Astrocyte (in vitro differentiated cells and primary cell): ENCODE data around the gene LYRM4. TPM values are rescaled to one million over a fixed set of nuclear protein-coding genes. Genes with fewer than 3 reads are reported as not detected.

Experiments
- DNase-seq: peaks from one replicate; pipeline ENCODE4 v3.0.0-alpha.2; 2010; ENCODE audit warnings: low read depth
- FAIRE-seq: peaks from 2 replicates; lab custom pipeline; 2011; peaks lifted over from hg19 to GRCh38; lab: Jason Lieb, UNC
- H2AFZ ChIP-seq: 2 replicates; pipeline ENCODE4 v1.6.0; 2012; ENCODE audit warnings: low read depth, low read length, inconsistent platforms
- H3K27ac ChIP-seq: 2 replicates; pipeline ENCODE4 v1.5.1; 2011; ENCODE audit warnings: low read depth, low read length, inconsistent platforms
- H3K27me3 ChIP-seq: 2 replicates; pipeline ENCODE4 v1.6.0; 2011; ENCODE audit warnings: low read length, inconsistent platforms; ENCODE audit not compliant: insufficient read depth
- H3K36me3 ChIP-seq: 2 replicates; pipeline ENCODE4 v1.5.1; 2011; ENCODE audit warnings: low read length, inconsistent platforms; ENCODE audit not compliant: insufficient read depth
- H3K4me1 ChIP-seq: 2 replicates; pipeline ENCODE4 v1.5.1; 2011; ENCODE audit warnings: low read length, inconsistent platforms; ENCODE audit not compliant: insufficient read depth
- H3K4me2 ChIP-seq: 2 replicates; pipeline ENCODE4 v1.6.0; 2012; ENCODE audit warnings: low read length, inconsistent platforms
- H3K4me3 ChIP-seq: 2 replicates; pipeline ENCODE4 v1.5.1; 2011; ENCODE audit warnings: low read depth, mild to moderate bottlenecking, low read length, inconsistent platforms; ENCODE audit not compliant: insufficient read depth
- H3K79me2 ChIP-seq: 2 replicates; pipeline ENCODE4 v1.6.0; 2012; ENCODE audit warnings: mild to moderate bottlenecking, low read length, inconsistent platforms; ENCODE audit not compliant: insufficient read depth
- H3K9ac ChIP-seq: 2 replicates; pipeline ENCODE4 v1.6.0; 2012; ENCODE audit warnings: mild to moderate bottlenecking, low read length, inconsistent platforms
- H3K9me3 ChIP-seq: 2 replicates; pipeline ENCODE4 v1.5.1; 2012; ENCODE audit warnings: low read depth, mild to moderate bottlenecking, low read length, inconsistent platforms; ENCODE audit not compliant: insufficient read depth
- H4K20me1 ChIP-seq: 2 replicates; pipeline ENCODE4 v1.6.0; 2012; ENCODE audit warnings: low read length, inconsistent platforms; ENCODE audit not compliant: insufficient read depth
- H3K27ac Mint-ChIP-seq: one replicate; pipeline ENCODE4 v1.8.0; 2021; ENCODE audit warnings: mild to moderate bottlenecking, mixed read lengths; ENCODE audit not compliant: unreplicated experiment
- H3K27me3 Mint-ChIP-seq: one replicate; pipeline ENCODE4 v1.8.0; 2021; ENCODE audit warnings: low read depth, mixed read lengths; ENCODE audit not compliant: unreplicated experiment
- H3K36me3 Mint-ChIP-seq: one replicate; pipeline ENCODE4 v1.8.0; 2021; ENCODE audit warnings: low read depth, mixed read lengths; ENCODE audit not compliant: unreplicated experiment
- H3K4me1 Mint-ChIP-seq: one replicate; pipeline ENCODE4 v1.8.0; 2021; ENCODE audit warnings: low read depth, mixed read lengths; ENCODE audit not compliant: unreplicated experiment
- H3K4me3 Mint-ChIP-seq: one replicate; pipeline ENCODE4 v1.8.0; 2021; ENCODE audit warnings: mild to moderate bottlenecking, moderate library complexity, mixed read lengths; ENCODE audit not compliant: unreplicated experiment
- H3K9me3 Mint-ChIP-seq: one replicate; pipeline ENCODE4 v1.8.0; 2021; ENCODE audit warnings: mild to moderate bottlenecking, mixed read lengths; ENCODE audit not compliant: unreplicated experiment
- CTCF ChIP-seq: IDR thresholded peaks from 2 replicates; pipeline ENCODE4 v1.5.1; 2011; ENCODE audit warnings: low read depth, mild to moderate bottlenecking, inconsistent platforms, low read length, moderate library complexity; ENCODE audit not compliant: insufficient read depth
- EZH2 ChIP-seq: IDR thresholded peaks from 2 replicates; pipeline ENCODE4 v1.6.1; 2012; ENCODE audit warnings: mild to moderate bottlenecking, low read length, inconsistent platforms; ENCODE audit not compliant: insufficient read depth
- total RNA-seq: library from RNA; stranded (reverse); gene quantifications from 2 replicates; pipeline ENCODE4 v1.2.1, GENCODE V29; 2021

LYRM4 gene
- total RNA-seq, 1 donor from 2014 or later, result 39.1 TPM

GRCh38 chr6:5211492-5211891 is 49.3 kb downstream of the LYRM4 start:
- no peaks in the 10 kb centered on the region for H3K9me3 ChIP-seq
- H3K27ac ChIP-seq, result no peak overlapping the region
- H4K20me1 ChIP-seq, result no peaks in the 10 kb centered on the region
- peaks cover 30% of the 10 kb centered on the region for H3K4me1 Mint-ChIP-seq
- H3K9me3 Mint-ChIP-seq, result no peaks in the 10 kb centered on the region
- no peak for TF ChIP-seq CTCF
- no peak for TF ChIP-seq EZH2
- peaks cover 8% of the 10 kb centered on the region for H3K4me1 ChIP-seq
- no peak for DNase-seq
- peaks cover 2% of the 10 kb centered on the region for H3K36me3 Mint-ChIP-seq
- H3K9ac ChIP-seq, result no peak overlapping the region
- no peak for FAIRE-seq
- H3K27me3 Mint-ChIP-seq, result no peaks in the 10 kb centered on the region
- no peaks in the 10 kb centered on the region for H3K36me3 ChIP-seq
- H3K79me2 ChIP-seq, result no peaks in the 10 kb centered on the region
- H3K27me3 ChIP-seq, result no peaks in the 10 kb centered on the region
- no peak overlapping the region for H3K4me2 ChIP-seq
- H3K4me3 ChIP-seq, result no peak overlapping the region
- no peak overlapping the region for H2AFZ ChIP-seq
- no peak overlapping the region for H3K4me3 Mint-ChIP-seq
- no peak overlapping the region for H3K27ac Mint-ChIP-seq

- FAIRE-seq, result no peak
- H3K36me3 Mint-ChIP-seq, result no peaks in the 10 kb centered on the region
- no peaks in the 10 kb centered on the region for H3K27me3 ChIP-seq
- no peaks in the 10 kb centered on the region for H3K27me3 Mint-ChIP-seq
- peaks cover 13% of the 10 kb centered on the region for H3K4me1 ChIP-seq
- H3K36me3 ChIP-seq, result no peaks in the 10 kb centered on the region
- H3K9me3 ChIP-seq, result no peaks in the 10 kb centered on the region
- H3K4me3 ChIP-seq, result no peak overlapping the region
- peaks cover 39% of the 10 kb centered on the region for H3K4me1 Mint-ChIP-seq
- peaks cover 3% of the 10 kb centered on the region for H3K79me2 ChIP-seq
- peak overlapping the region; percentile 54 for H3K27ac ChIP-seq
- H3K9me3 Mint-ChIP-seq, result no peaks in the 10 kb centered on the region
- no peak overlapping the region for H2AFZ ChIP-seq
- H3K9ac ChIP-seq, result peak overlapping the region; percentile 14
- H3K27ac Mint-ChIP-seq, result no peak overlapping the region
- no peaks in the 10 kb centered on the region for H4K20me1 ChIP-seq
- no peak for DNase-seq
- no peak overlapping the region for H3K4me3 Mint-ChIP-seq
- no peak for TF ChIP-seq EZH2
- no peak for TF ChIP-seq CTCF
- H3K4me2 ChIP-seq, result peak overlapping the region; percentile 20
Observed at GRCh38 chr6:5208471-5208971, 52.2 kb downstream of the LYRM4 start.

- Mint-ChIP-seq H3K27ac (no peak overlapping the region), H3K9me3 (no peaks in the 10 kb centered on the region), H3K36me3 (no peaks in the 10 kb centered on the region), H3K4me3 (no peak overlapping the region), H3K27me3 (no peaks in the 10 kb centered on the region), H3K4me1 (peaks cover 35% of the 10 kb centered on the region)
- peak overlapping the region; percentile 20 for H3K4me2 ChIP-seq
- H3K9ac ChIP-seq, result peak overlapping the region; percentile 14
- peaks cover 3% of the 10 kb centered on the region for H3K79me2 ChIP-seq
- FAIRE-seq, result peak; percentile 32
- no peak overlapping the region for H2AFZ ChIP-seq
- no peak overlapping the region for H3K4me3 ChIP-seq
- H3K36me3 ChIP-seq, result no peaks in the 10 kb centered on the region
- no peak for TF ChIP-seq CTCF
- TF ChIP-seq EZH2, result no peak
- H4K20me1 ChIP-seq, result no peaks in the 10 kb centered on the region
- peaks cover 12% of the 10 kb centered on the region for H3K4me1 ChIP-seq
- no peaks in the 10 kb centered on the region for H3K9me3 ChIP-seq
- peak overlapping the region; percentile 54 for H3K27ac ChIP-seq
- DNase-seq, result no peak
- no peaks in the 10 kb centered on the region for H3K27me3 ChIP-seq
Observed at GRCh38 chr6:5208057-5208456, 52.7 kb downstream of the LYRM4 start.
